Skeletal muscle satellite cell (primary cell): Measurements from ENCODE around the gene MAD1L1.

Experiments
- H3K27me3 ChIP-seq: 2 replicates; pipeline ENCODE4 v1.7.0; 2013; ENCODE audit warnings: low read length; ENCODE audit not compliant: control insufficient read depth, insufficient read depth
- H3K36me3 ChIP-seq: 2 replicates; pipeline ENCODE4 v1.7.0; 2013; ENCODE audit warnings: mild to moderate bottlenecking, control low read depth, low read length; ENCODE audit not compliant: insufficient read depth
- H3K4me1 ChIP-seq: 2 replicates; pipeline ENCODE4 v1.7.0; 2013; ENCODE audit warnings: low read length; ENCODE audit not compliant: control insufficient read depth, insufficient read depth
- H3K4me2 ChIP-seq: 2 replicates; pipeline ENCODE4 v1.7.0; 2013; ENCODE audit warnings: mild to moderate bottlenecking, low read length
- H3K4me3 ChIP-seq: 2 replicates; pipeline ENCODE4 v1.7.0; 2013; ENCODE audit warnings: low read length
- H3K9ac ChIP-seq: 2 replicates; pipeline ENCODE4 v1.7.0; 2013; ENCODE audit warnings: mild to moderate bottlenecking, low read depth, low read length, moderate library complexity
- H3K9me3 ChIP-seq: replicated peaks from 2 replicates; pipeline ENCODE4 v1.7.0; 2013; ENCODE audit warnings: mild to moderate bottlenecking, control low read depth, low read length

MAD1L1 gene

GRCh38 chr7:2050511-2050866 is 182.3 kb downstream of the MAD1L1 start:
- H3K4me2 ChIP-seq, result no peak overlapping the region
- no peaks in the 10 kb centered on the region for H3K36me3 ChIP-seq
- no peaks in the 10 kb centered on the region for H3K9me3 ChIP-seq
- no peak overlapping the region for H3K4me3 ChIP-seq
- no peaks in the 10 kb centered on the region for H3K4me1 ChIP-seq
- H3K9ac ChIP-seq, result no peak overlapping the region
- no peaks in the 10 kb centered on the region for H3K27me3 ChIP-seq

GRCh38 chr7:2049782-2050510 is 182.8 kb downstream of the MAD1L1 start:
- no peak overlapping the region for H3K4me2 ChIP-seq
- no peak overlapping the region for H3K9ac ChIP-seq
- no peaks in the 10 kb centered on the region for H3K27me3 ChIP-seq
- no peak overlapping the region for H3K4me3 ChIP-seq
- H3K9me3 ChIP-seq, result no peaks in the 10 kb centered on the region
- no peaks in the 10 kb centered on the region for H3K4me1 ChIP-seq
- H3K36me3 ChIP-seq, result no peaks in the 10 kb centered on the region

GRCh38 chr7:2049111-2049781 is 183.5 kb downstream of the MAD1L1 start:
- Histone ChIP-seq H3K9ac (no peak overlapping the region), H3K4me1 (no peaks in the 10 kb centered on the region), H3K4me3 (no peak overlapping the region), H3K27me3 (no peaks in the 10 kb centered on the region), H3K9me3 (no peaks in the 10 kb centered on the region), H3K4me2 (no peak overlapping the region), H3K36me3 (no peaks in the 10 kb centered on the region)

- H3K27me3 ChIP-seq, result no peaks in the 10 kb centered on the region
- no peaks in the 10 kb centered on the region for H3K9me3 ChIP-seq
- no peak overlapping the region for H3K4me2 ChIP-seq
- no peak overlapping the region for H3K9ac ChIP-seq
- no peaks in the 10 kb centered on the region for H3K36me3 ChIP-seq
- H3K4me3 ChIP-seq, result no peak overlapping the region
- H3K4me1 ChIP-seq, result no peaks in the 10 kb centered on the region
These were observed 184.2 kb downstream of the MAD1L1 start for GRCh38 chr7:2048531-2048930.

GRCh38 chr7:2048006-2048405 is 184.7 kb downstream of the MAD1L1 start:
- Histone ChIP-seq H3K4me3 (no peak overlapping the region), H3K4me1 (no peaks in the 10 kb centered on the region)

GRCh38 chr7:2046581-2047565 is 185.9 kb downstream of the MAD1L1 start:
- no peak overlapping the region for H3K4me3 ChIP-seq
- H3K9me3 ChIP-seq, result no peaks in the 10 kb centered on the region
- no peaks in the 10 kb centered on the region for H3K36me3 ChIP-seq
- H3K9ac ChIP-seq, result no peak overlapping the region
- H3K4me1 ChIP-seq, result no peaks in the 10 kb centered on the region
- no peaks in the 10 kb centered on the region for H3K27me3 ChIP-seq
- H3K4me2 ChIP-seq, result no peak overlapping the region

More at GRCh38 chr7:2048006-2048405, 184.7 kb downstream of the MAD1L1 start:
- H3K27me3 ChIP-seq, result no peaks in the 10 kb centered on the region
- H3K9me3 ChIP-seq, result no peaks in the 10 kb centered on the region
- no peaks in the 10 kb centered on the region for H3K36me3 ChIP-seq
- no peak overlapping the region for H3K4me2 ChIP-seq
- H3K9ac ChIP-seq, result no peak overlapping the region

- no peak overlapping the region for H3K4me3 ChIP-seq
- H3K27me3 ChIP-seq, result no peaks in the 10 kb centered on the region
- no peaks in the 10 kb centered on the region for H3K36me3 ChIP-seq
- no peaks in the 10 kb centered on the region for H3K4me1 ChIP-seq
- no peak overlapping the region for H3K9ac ChIP-seq
- H3K9me3 ChIP-seq, result no peaks in the 10 kb centered on the region
- no peak overlapping the region for H3K4me2 ChIP-seq
These were observed 187.0 kb downstream of the MAD1L1 start for GRCh38 chr7:2045559-2046405.

GRCh38 chr7:2044883-2045471 is 187.8 kb downstream of the MAD1L1 start:
- H3K9me3 ChIP-seq, result no peaks in the 10 kb centered on the region
- no peak overlapping the region for H3K4me2 ChIP-seq
- no peak overlapping the region for H3K9ac ChIP-seq
- H3K36me3 ChIP-seq, result no peaks in the 10 kb centered on the region
- no peak overlapping the region for H3K4me3 ChIP-seq
- no peaks in the 10 kb centered on the region for H3K27me3 ChIP-seq
- H3K4me1 ChIP-seq, result no peaks in the 10 kb centered on the region

- Histone ChIP-seq H3K4me3 (no peak overlapping the region), H3K36me3 (no peaks in the 10 kb centered on the region), H3K9me3 (no peaks in the 10 kb centered on the region), H3K4me1 (no peaks in the 10 kb centered on the region), H3K9ac (no peak overlapping the region), H3K27me3 (no peaks in the 10 kb centered on the region), H3K4me2 (no peak overlapping the region)
These were observed 188.3 kb downstream of the MAD1L1 start for GRCh38 chr7:2044311-2044882.

- H3K4me2 ChIP-seq, result no peak overlapping the region
- H3K4me3 ChIP-seq, result no peak overlapping the region
- H3K9me3 ChIP-seq, result no peaks in the 10 kb centered on the region
- no peaks in the 10 kb centered on the region for H3K4me1 ChIP-seq
- no peaks in the 10 kb centered on the region for H3K36me3 ChIP-seq
- H3K27me3 ChIP-seq, result no peaks in the 10 kb centered on the region
- no peak overlapping the region for H3K9ac ChIP-seq
These were observed 189.3 kb downstream of the MAD1L1 start for GRCh38 chr7:2043316-2044039.
